HG02840 (cell line): ENCODE measurements around the gene ADAMTSL3.
"Not testable (repeated sequence)": the region's sequence is repeated elsewhere in the genome, so short reads cannot be mapped to it uniquely, and the experiment has no call there.

Source experiments
- ATAC-seq: cut with Tn5 transposase; IDR thresholded peaks from one replicate; pipeline ENCODE4 v1.9.1; 2021; ENCODE audit warnings: mild to moderate bottlenecking, moderate library complexity, moderate number of reproducible peaks; ENCODE audit not compliant: unreplicated experiment, low FRiP score

The ADAMTSL3 gene

DNA sequence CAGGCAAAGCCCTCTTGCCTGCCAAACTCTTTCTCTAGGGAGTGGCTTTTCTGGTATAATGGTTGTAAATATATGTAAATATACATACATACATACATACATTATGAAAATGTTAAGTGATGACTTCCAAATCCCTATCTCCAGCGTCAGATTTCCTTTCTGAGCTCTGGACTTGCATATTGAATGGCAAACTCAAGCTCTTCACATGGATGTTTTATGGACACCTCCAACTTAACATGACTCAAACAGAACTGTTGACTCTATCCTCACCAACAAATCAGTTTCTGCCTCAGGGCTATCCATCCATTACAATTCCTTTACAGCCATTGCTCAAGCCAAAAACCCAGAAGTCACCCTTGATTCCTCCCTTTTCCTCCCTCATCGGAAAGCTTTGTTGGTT, 45.1 kb downstream of the ADAMTSL3 start:
- ATAC-seq, result no peak

DNA sequence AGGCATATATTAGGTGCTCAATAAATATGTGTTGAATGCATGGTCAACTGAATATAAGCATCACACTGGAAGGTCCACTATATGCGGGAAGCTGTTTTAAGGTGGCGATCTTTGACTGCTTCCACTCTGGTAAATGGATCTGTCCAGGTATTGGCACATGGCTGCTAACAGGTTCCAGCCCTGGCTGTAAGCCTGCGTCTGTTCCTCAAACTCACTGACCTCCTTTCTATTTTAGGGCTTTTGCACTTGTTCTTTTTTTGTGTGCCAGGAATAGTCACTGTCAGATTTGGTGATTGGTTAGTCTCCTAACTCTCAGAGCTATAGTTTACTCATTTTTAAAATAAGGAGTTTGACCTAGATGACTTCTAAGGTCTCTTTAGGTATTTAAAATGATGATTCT, 46.2 kb downstream of the ADAMTSL3 start:
- no peak for ATAC-seq

DNA sequence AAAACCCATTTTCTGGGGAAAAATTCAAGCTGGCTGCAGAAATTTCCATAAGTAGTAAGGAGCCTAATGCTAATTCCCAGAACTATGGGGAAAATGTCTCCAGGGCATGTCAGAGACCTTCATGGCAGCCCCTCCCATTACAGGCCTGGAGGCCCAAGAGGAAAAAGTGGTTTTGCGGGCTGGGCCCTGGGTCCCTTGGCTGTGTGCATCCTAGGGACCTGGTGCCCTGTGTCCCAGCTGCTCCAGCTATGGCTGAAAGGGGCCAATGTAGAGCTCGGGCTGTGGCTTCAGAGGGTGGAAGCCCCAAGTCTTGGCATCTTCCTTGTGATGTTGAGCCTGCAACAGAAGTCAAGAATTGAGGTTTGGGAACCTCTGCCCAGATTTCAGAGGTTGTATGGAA, 48.4 kb downstream of the ADAMTSL3 start:
- ATAC-seq, result not testable (repeated sequence)

DNA sequence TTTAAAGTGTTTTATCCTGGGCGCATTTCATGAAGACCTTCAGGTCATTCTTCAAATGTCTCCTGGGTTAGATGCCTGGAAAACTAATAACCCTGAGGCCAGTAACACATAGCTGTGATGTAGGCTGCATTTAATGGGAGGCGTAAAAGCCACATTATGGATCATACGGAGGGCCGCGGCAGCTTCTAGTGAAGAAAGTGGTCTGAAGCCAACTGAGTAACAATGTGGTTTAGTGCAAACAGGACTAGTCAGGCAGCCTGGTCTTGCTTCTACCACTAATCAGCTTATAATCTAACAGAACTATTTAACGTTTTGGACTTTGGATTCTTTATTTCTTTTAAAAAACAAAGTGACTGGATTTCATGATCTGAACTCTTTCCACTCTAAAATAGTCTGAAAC, 54.4 kb downstream of the ADAMTSL3 start:
- no peak for ATAC-seq

DNA sequence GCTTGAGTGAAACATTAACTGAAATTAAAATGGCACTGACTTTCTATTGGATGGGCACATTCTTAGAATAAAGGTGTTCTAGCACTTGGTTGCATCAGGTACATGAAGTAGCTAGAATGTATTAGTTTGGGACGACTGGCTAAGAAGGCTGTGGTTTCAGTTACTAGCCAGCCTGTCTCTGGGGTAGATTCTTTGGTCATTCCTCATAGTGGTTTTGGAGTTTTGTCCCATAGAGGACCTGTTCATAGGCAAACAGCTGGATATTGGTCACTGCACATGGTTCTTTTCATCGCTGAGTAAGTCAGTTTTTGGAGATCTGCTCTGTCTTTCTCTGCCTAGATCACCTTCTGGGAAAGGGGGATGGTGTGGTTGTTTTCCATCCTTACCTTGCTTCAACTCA, 55.3 kb downstream of the ADAMTSL3 start:
- no peak for ATAC-seq

DNA sequence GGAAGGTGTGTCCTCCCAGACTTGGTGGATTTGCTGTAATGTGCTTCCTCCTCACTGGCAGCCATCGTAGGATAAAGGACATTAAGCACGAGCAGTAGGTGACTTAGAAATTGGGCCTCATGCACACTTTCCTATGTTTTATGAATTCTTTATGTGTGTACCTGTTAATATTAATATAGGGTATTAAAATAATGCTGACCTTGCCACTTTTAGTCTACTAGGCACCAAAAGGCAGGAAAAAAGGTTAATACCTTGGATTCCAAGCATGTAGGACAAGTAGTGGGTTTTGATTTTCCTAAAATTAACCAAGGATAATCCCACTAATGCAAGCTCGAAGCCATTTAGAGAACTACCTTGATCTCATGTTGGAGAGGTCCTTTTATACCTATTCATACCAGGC, 55.9 kb downstream of the ADAMTSL3 start:
- no peak for ATAC-seq

DNA sequence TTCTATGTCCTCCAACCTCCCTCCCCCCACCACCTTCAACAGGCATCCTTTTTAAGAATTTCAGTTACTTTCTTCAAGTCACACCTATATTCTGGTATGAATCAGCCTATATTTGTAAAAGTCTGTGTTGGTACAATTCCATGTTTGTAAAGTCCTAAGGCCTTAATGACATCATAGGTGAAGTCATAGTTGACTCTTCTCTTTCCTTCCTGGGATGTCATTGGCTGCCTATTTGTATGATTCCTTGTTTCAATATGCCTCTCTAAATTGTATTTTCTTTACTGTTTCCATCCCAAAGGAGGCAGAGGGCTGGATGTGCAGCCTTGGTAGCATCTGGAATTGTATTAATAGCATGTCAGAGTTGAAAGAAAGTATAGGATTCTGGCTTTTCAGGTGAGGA, 56.5 kb downstream of the ADAMTSL3 start:
- ATAC-seq, result no peak

DNA sequence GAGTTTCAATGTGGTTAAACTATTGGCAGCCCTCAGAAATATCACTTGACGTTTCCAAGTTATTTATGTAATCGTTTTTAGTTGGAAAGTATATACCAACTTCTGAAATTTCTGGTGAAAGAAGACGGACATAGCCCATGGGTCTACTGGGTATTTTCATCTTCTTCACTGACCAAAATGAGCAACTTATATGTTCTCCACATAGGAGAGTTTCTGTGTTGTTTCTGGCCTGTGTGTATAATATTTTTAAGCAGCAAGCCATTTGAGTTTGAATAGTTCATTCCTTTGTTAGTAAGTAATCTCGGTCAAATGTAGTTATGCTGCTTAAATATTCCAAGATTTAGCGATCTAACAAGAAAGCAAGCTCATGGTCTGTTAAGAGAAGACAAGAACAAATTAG, 57.3 kb downstream of the ADAMTSL3 start:
- ATAC-seq, result no peak

DNA sequence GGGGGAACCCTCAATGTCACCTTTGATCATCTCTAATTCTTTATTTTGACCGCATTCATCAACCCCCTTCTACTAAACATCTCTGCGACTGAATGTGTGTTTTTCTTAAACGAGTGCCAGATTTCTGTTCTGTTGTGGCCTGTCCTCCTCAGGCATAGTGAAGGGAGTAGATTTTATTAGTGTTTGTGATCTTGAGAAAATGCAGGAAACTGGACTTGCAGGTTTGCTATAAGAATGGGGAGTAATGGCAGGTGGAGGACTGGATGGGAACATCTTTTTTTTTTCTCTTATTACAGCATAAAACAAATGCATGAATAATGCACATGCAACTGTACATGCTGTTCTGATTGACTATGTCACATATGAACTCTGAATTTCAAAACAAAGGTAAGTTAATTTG, 59.3 kb downstream of the ADAMTSL3 start:
- ATAC-seq, result no peak

DNA sequence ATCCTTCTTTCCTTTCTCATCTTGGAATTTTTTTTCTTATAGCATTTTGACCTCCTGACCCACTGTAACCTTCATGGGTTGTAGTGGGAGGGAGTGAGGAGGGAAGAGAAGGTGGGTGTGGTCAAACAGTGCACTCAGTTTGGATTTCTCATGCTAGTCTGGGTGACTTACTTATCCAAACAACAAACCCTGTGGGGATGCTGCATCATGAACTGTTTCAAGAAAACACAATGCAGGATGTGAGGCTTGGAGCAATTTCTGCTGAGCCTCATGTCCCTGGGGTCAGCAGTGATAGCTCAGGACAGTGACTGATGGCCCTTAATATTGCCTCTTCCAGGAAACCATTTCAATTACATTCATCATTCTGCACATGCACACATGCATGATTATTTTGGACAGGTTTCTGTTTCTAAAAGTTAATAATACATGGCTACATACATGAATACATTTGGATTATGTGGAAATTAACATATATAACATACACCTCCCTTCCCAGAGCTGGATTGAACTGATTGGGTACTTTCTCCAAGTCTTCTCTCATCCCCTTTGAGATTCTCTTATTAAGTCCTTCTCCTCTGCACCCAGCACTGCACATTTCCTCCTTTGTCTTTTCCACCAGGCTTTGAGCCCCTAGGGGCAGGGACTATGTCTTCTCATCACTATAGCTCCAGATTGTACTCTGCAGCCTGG, 61.2 kb downstream of the ADAMTSL3 start:
- no peak for ATAC-seq

DNA sequence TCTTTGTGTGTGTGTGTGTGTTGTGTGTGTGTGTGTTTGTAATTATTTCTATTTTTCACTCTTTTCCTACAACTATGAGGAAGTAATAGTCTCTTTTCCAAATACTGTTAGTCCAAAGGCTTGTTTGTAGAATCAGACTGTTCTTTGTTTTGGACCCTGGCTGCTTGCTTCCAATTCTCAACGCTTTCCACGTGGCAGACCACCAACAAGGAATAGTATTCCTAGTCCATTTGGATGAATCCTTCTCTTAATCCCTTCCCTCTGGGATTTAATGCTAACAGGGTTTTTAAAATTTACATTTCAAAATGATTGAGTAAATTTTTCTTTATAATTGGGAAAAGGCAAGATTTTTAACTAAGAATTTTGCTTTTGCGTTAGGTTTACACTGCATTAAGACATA, 62.7 kb downstream of the ADAMTSL3 start:
- no peak for ATAC-seq

DNA sequence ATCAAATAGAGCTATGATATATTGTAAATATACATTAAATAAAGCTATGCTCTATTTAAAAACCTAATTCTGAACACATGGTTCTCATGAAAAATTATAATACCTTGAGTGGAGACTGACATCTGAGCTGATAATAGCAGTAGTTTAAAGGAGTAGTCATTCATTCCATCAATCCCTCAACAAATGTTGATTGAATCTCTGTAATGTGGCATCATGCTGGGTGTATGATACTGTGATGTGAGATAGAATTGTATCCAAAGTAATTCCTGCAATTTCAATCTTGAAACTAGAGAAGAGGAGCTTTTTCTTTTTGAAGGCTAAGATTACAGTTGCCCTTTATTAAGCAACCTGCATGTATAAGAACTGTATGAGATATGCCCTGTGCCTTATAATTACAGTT, 63.1 kb downstream of the ADAMTSL3 start:
- no peak for ATAC-seq

DNA sequence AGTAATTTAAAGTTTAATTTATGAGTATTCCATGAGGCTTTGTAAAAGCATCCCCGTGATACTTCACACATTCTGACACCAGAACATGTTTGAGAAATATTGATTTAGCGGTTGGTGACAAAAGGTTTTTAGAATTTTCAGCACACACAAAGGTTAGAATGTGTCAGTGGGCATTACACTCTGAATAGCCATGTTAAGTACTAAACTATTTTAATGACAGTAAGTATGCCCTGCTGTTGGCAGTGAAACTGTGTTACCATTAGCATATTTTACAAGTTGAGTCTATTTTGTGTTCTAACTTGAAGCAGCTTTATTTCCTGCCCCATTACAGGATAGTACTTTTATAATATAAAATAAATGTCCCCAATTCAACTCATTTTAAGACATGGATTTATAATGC, 66.5 kb downstream of the ADAMTSL3 start:
- no peak for ATAC-seq

DNA sequence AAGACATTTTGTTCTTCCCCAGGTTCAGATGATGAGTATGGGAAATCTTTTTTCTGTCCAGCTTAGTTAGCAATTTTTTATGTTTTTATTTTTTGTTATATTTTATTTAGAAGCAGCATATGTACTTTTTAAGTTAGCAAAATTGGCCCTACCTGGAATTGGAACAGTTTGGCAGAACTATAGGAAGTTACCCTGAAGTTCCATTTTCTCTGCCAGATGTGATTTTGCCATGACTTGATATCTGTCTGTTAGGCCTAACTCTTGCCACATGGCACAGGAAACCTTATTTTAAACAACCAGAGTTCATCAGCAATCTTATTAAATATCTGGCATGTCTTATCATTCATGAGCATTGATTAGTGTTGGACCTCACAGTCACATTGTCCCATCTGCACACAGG, 67.1 kb downstream of the ADAMTSL3 start:
- ATAC-seq, result no peak

DNA sequence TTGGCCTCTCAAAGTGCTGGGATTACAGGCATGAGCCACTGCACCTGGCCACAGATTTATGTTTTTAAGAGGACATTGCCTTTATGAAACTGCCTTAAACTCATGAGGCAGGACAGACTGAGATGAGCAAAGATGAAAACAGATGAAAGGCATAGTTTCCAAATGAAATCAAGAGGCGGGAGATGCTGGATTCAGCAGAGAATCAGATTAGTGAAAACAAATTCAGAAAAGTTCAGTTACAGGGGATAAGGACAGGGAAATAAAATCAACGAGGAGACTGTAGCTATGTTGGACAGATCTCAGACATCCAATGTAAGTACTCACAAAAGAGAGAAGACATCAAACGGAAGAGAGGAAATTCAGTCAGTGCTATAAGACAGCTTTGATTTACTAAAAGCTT, 68.1 kb downstream of the ADAMTSL3 start:
- ATAC-seq, result no peak

DNA sequence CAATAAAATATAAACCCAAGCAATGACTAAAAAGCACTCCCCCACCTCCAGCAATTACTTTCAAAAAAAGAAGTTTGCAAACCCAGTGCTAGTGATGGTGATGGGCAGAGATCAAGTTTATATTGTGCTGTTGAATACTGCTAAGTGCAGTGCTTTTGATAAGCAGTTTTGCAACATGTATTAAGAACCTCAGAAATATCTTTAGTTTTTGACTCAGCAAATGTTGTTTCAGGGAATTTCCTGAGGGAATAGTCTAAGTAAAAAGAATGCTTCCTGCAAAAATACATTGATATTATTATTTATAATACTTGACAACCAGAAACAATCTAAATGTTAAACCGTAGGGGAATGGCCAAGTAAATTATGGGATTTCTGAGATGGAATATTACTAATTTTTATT, 69.3 kb downstream of the ADAMTSL3 start:
- no peak for ATAC-seq

DNA sequence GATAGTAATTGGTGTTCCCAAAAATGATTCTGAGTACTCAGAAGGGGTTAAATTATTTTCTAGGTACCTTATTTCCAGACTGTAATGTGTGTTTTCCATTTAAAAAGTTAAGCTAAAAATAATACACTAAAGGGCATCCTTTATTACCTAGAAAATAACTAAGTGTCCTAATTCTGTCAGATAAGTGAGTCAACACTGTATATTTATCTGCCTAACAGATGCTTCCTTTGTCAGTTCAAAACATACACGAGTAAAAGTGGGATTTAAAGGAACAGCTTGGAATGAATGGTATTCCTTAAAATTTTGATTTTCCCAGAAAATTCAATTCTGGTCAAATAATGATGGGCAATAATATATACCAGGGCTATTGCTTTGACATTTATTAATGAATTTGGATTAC, 78.3 kb downstream of the ADAMTSL3 start:
- ATAC-seq, result no peak

DNA sequence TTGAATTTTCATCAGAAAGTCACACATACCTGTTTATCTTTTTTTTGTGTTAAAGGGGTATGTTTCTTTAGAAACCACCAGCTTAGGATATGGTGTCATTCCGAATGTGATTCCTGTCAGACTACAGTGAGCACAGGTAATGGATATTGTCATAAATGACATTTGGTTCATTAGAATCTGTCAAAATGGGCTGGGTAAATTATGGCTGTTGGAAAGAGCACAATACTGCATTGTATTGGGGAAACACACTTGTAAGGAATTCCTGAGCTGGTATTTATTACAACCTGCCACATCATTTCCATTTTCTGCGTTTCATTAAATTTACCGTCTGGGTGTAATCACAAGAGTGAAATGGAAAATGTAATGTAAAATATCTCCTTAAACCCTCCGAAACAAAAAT, 78.8 kb downstream of the ADAMTSL3 start:
- ATAC-seq, result no peak

DNA sequence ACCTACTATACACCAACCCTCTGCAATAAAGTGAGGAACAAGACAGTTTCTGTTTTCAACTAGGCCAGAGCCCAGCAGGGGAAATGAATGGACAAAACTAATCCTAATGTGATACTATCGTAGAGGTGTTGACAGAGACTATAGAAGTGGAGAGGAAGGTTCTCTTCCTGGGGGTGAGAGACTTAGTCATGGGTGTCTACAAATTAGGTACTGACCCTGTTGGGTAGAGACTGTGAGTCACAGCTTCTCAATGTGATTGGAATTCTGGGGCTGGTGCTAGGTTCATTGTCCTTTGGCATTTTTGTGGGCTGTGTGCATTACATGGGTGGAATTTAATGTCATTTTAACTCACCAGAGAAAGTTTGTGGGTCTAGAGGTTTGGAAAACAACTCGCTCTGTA, 79.3 kb downstream of the ADAMTSL3 start:
- no peak for ATAC-seq

DNA sequence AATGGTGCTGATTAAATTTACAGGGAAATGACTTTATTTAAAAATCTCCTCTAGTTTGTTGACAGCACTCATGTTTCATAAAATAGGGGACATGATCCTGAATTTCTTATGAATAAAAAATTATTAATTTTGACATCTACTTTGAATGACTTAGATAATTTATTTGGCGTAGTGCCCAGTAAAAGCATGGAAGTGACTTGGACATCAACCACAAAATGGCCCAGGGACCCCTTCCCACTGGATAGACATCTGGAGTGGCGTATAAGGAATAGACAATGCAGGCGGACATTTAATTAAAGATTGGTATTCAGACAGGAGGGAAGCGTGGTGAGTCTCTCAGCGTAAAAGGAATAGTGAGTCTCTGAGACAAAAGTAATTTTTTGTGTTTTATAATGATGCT, 79.8 kb downstream of the ADAMTSL3 start:
- ATAC-seq, result no peak

DNA sequence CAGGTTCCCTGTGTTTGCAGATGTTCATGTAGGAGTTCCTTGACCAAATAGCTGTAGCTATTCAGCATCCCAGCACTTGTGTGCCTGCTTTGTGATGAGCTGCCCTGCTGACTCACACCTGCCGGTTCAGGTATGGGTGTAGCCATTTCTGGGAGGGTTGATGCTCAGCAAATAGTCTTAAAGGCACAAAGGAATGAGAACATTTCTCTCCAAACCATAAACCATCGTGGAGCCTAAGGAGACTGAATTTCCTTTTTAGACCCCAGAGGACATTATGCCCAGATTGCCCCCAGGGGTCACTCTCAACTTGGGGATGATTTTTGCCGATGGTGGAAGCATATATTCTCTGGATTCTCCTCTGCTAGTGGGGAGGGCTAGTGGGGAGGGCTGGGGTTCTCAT, 80.6 kb downstream of the ADAMTSL3 start:
- no peak for ATAC-seq

DNA sequence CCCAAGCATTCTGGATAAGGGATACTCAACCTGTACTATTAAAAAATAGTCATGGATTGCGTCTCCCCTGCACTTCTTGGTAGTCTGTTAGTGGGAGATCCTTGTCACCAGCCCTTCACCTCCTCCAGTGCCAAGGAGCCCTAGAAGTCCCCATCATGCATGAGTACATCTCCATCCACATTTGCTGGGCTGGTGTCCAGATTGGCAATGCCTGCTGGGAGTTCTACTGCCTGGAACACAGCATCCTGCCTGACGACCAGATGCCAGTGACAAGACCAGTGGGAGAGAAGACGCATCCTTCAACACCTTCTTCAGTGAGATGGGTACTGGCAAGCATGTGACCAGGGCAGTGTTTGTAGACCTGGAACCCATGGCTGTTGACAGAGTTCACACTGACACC, 85.7 kb downstream of the ADAMTSL3 start:
- no peak for ATAC-seq

DNA sequence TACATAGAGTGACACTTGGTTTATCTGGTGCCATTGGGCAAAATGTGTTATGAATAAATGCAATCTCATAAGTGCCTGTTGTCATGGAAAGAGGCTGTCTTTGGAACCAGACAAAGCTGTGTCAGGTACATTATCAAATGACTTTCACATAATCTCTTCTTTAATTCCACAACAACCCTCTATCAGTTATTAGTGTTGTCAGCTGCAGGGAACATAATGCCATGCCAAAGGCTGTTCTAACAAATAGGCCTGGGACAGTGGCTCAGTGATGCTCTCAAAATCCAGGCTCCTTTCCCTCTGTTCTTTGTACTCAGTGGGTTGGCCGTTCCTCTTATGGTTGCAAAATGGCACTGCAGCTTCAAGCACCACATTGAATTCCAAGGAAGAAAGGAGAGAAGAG, 91.8 kb downstream of the ADAMTSL3 start:
- no peak for ATAC-seq
